T-helper 1 cell (primary cell): Measurements from ENCODE around the gene VAT1L.
"Not testable (repeated sequence)": the region's sequence is repeated elsewhere in the genome, so short reads cannot be mapped to it uniquely, and the experiment has no call there.

ENCODE experiments used
- DNase-seq, 5 donors: peaks; one replicate each; pipeline ENCODE4 v3.0.0-alpha.2; 2012 to 2020

VAT1L gene

GRCh38 chr16:77918809-77919707 lies 130.7 kb downstream of the VAT1L start:
- no peak for DNase-seq

- no peak for DNase-seq
These were observed 131.5 kb downstream of the VAT1L start for GRCh38 chr16:77919761-77920415.

- DNase-seq: no peak
These were observed 132.6 kb downstream of the VAT1L start for GRCh38 chr16:77920984-77921383.

GRCh38 chr16:77922228-77922754 lies 133.9 kb downstream of the VAT1L start:
- DNase-seq: no peak

- no peak for DNase-seq
These were observed 137.2 kb downstream of the VAT1L start for GRCh38 chr16:77925531-77925930.

- DNase-seq: no peak
These were observed 139.7 kb downstream of the VAT1L start for GRCh38 chr16:77928096-77928495.

GRCh38 chr16:77929004-77929403 lies 140.6 kb downstream of the VAT1L start:
- no peak for DNase-seq

- no peak for DNase-seq
These were observed 142.7 kb downstream of the VAT1L start for GRCh38 chr16:77931058-77931457.

- DNase-seq: no peak
These were observed 149.2 kb downstream of the VAT1L start for GRCh38 chr16:77937473-77938149.

- DNase-seq: no peak
These were observed 150.5 kb downstream of the VAT1L start for GRCh38 chr16:77938913-77939312.

GRCh38 chr16:77939968-77940367 lies 151.6 kb downstream of the VAT1L start:
- no peak for DNase-seq

GRCh38 chr16:77943801-77944200 lies 155.4 kb downstream of the VAT1L start:
- DNase-seq: no peak

GRCh38 chr16:77944631-77945030 lies 156.3 kb downstream of the VAT1L start:
- DNase-seq: no peak

- DNase-seq: no peak
These were observed 156.8 kb downstream of the VAT1L start for GRCh38 chr16:77945126-77945525.

- DNase-seq: no peak
These were observed 158.5 kb downstream of the VAT1L start for GRCh38 chr16:77946823-77947222.

GRCh38 chr16:77947590-77947989 lies 159.2 kb downstream of the VAT1L start:
- not testable (repeated sequence) for DNase-seq

GRCh38 chr16:77948835-77949234 lies 160.5 kb downstream of the VAT1L start:
- DNase-seq: no peak

GRCh38 chr16:77949445-77949844 lies 161.1 kb downstream of the VAT1L start:
- DNase-seq: no peak

- no peak for DNase-seq
These were observed 163.4 kb downstream of the VAT1L start for GRCh38 chr16:77951788-77952187.

- DNase-seq: no peak
These were observed 166.8 kb downstream of the VAT1L start for GRCh38 chr16:77955127-77955526.

- no peak for DNase-seq
These were observed 167.9 kb downstream of the VAT1L start for GRCh38 chr16:77956231-77956630.

GRCh38 chr16:77960766-77961165 lies 172.4 kb downstream of the VAT1L start:
- DNase-seq: no peak

- DNase-seq: no peak
These were observed 173.4 kb downstream of the VAT1L start for GRCh38 chr16:77961814-77962213.
